Trophoblast cell (in vitro differentiated cells and primary cell): ENCODE data around the gene NAA80.

Source experiments
- DNase-seq, 2 donors: peaks; one replicate each; pipeline ENCODE4 v3.0.0-alpha.2; 2016
- H2AFZ ChIP-seq: 2 replicates; pipeline ENCODE4 v1.6.1; 2013; ENCODE audit warnings: low read length, moderate library complexity, mild to moderate bottlenecking; ENCODE audit not compliant: insufficient read depth, poor library complexity
- H2AK5ac ChIP-seq: 2 replicates; pipeline ENCODE4 v1.6.1; 2013; ENCODE audit warnings: mild to moderate bottlenecking, low read length
- H2BK120ac ChIP-seq: 2 replicates; pipeline ENCODE4 v1.6.1; 2013; ENCODE audit warnings: low read length, mild to moderate bottlenecking, moderate library complexity; ENCODE audit not compliant: insufficient read depth, poor library complexity
- H2BK12ac ChIP-seq: 2 replicates; pipeline ENCODE4 v1.6.1; 2013; ENCODE audit warnings: mild to moderate bottlenecking, low read length, moderate library complexity
- H2BK5ac ChIP-seq: 2 replicates; pipeline ENCODE4 v1.6.1; 2013; ENCODE audit warnings: low read length, low read depth, moderate library complexity, mild to moderate bottlenecking; ENCODE audit not compliant: poor library complexity
- H3K14ac ChIP-seq: 2 replicates; pipeline ENCODE4 v1.6.1; 2013; ENCODE audit warnings: mild to moderate bottlenecking, low read length
- H3K18ac ChIP-seq: 2 replicates; pipeline ENCODE4 v1.6.1; 2013; ENCODE audit warnings: mild to moderate bottlenecking, low read length
- H3K23ac ChIP-seq: 2 replicates; pipeline ENCODE4 v1.6.1; 2013; ENCODE audit warnings: low read length
- H3K27ac ChIP-seq: 2 replicates; pipeline ENCODE4 v1.5.1; 2013; ENCODE audit warnings: low read depth, mild to moderate bottlenecking, inconsistent platforms, low read length, moderate library complexity
- H3K27me3 ChIP-seq: 2 replicates; pipeline ENCODE4 v1.6.1; 2013; ENCODE audit warnings: inconsistent platforms, mild to moderate bottlenecking, low read length, moderate library complexity; ENCODE audit not compliant: insufficient read depth
- H3K36me3 ChIP-seq, 2 experiments: 1 replicate in 1 of 2; 2 replicates in 1 of 2; pipeline ENCODE4 v1.6.1; 2013; ENCODE audit warnings: low read length in 2 of 2, mild to moderate bottlenecking in 2 of 2, moderate library complexity in 1 of 2; ENCODE audit not compliant: insufficient read depth in 2 of 2, control insufficient read depth in 1 of 2
- H3K4ac ChIP-seq: 2 replicates; pipeline ENCODE4 v1.6.1; 2013; ENCODE audit warnings: low read depth, mild to moderate bottlenecking, low read length, moderate library complexity
- H3K4me1 ChIP-seq, 2 experiments: 1 replicate in 1 of 2; 2 replicates in 1 of 2; pipeline ENCODE4 v1.6.1; 2013; ENCODE audit warnings: low read length in 2 of 2, mild to moderate bottlenecking in 2 of 2, moderate library complexity in 1 of 2; ENCODE audit not compliant: insufficient read depth in 2 of 2, control insufficient read depth in 1 of 2
- H3K4me2 ChIP-seq: 2 replicates; pipeline ENCODE4 v1.6.1; 2013; ENCODE audit warnings: inconsistent platforms, mild to moderate bottlenecking, low read length, moderate library complexity
- H3K4me3 ChIP-seq: 2 replicates; pipeline ENCODE4 v1.5.1; 2013; ENCODE audit warnings: mild to moderate bottlenecking, low read depth, low read length, inconsistent platforms
- H3K79me1 ChIP-seq: one replicate; pipeline ENCODE4 v1.6.1; 2013; ENCODE audit warnings: low read length
- H3K79me2 ChIP-seq: 2 replicates; pipeline ENCODE4 v1.6.1; 2013; ENCODE audit warnings: low read length, mild to moderate bottlenecking; ENCODE audit not compliant: control insufficient read depth, insufficient read depth, poor library complexity
- H3K9ac ChIP-seq: 2 replicates; pipeline ENCODE4 v1.6.1; 2013; ENCODE audit warnings: mild to moderate bottlenecking, low read length
- H3K9me3 ChIP-seq: 2 replicates; pipeline ENCODE4 v1.6.1; 2013; ENCODE audit warnings: low read depth, mild to moderate bottlenecking, control low read depth, inconsistent platforms, low read length; ENCODE audit not compliant: insufficient read depth
- H4K12ac ChIP-seq: 2 replicates; pipeline ENCODE4 v1.6.1; 2013; ENCODE audit warnings: low read depth, mild to moderate bottlenecking, low read length, moderate library complexity
- H4K8ac ChIP-seq: 2 replicates; pipeline ENCODE4 v1.6.1; 2013; ENCODE audit warnings: low read depth, mild to moderate bottlenecking, low read length, moderate library complexity
- H4K91ac ChIP-seq: one replicate; pipeline ENCODE4 v1.6.1; 2013; ENCODE audit warnings: low read depth, mild to moderate bottlenecking, low read length, moderate library complexity
- WGBS: extraction: QIAGEN DNeasy Blood & Tissue Kit; methylation state at CpG from one replicate; pipeline ENCODE4 v1.1.7; 2013; ENCODE audit warnings: missing lambda C conversion rate; ENCODE audit not compliant: insufficient read length, insufficient coverage; ENCODE audit errors: extremely low coverage; 5-methylcytosine and 5-hydroxymethylcytosine counted together

Gene NAA80

GRCh38 chr3:50255251-50255615 lies 44.0 kb downstream of the NAA80 start:
- no peak overlapping the region for H3K4me3 ChIP-seq
- no peak overlapping the region for H4K91ac ChIP-seq
- no peak overlapping the region for H3K18ac ChIP-seq
- DNase-seq: no peak
- H4K8ac ChIP-seq: no peak overlapping the region
- H3K27me3 ChIP-seq: no peaks in the 10 kb centered on the region
- no peak overlapping the region for H3K4me2 ChIP-seq
- peaks cover under 1% of the 10 kb centered on the region for H3K79me2 ChIP-seq
- no peak overlapping the region for H3K4ac ChIP-seq
- peaks cover 64 to 72% of the 10 kb centered on the region in 2 experiments for H3K36me3 ChIP-seq
- no peak overlapping the region for H2AK5ac ChIP-seq
- H3K23ac ChIP-seq: no peak overlapping the region
- H3K9ac ChIP-seq: no peak overlapping the region
- no peak overlapping the region for H3K27ac ChIP-seq
- no peak overlapping the region for H2AFZ ChIP-seq
- peaks cover 3 to 8% of the 10 kb centered on the region in 2 experiments for H3K4me1 ChIP-seq
- no peak overlapping the region for H2BK5ac ChIP-seq
- no peak overlapping the region for H3K14ac ChIP-seq
- no peak overlapping the region for H4K12ac ChIP-seq
- no CpG with 5 or more reads among the region's 9 CpGs for WGBS
- H2BK12ac ChIP-seq: no peak overlapping the region
- peaks cover 5% of the 10 kb centered on the region for H3K79me1 ChIP-seq
- no peaks in the 10 kb centered on the region for H3K9me3 ChIP-seq
- no peak overlapping the region for H2BK120ac ChIP-seq

- Histone ChIP-seq H3K18ac (no peak overlapping the region), H3K79me2 (peaks cover 2% of the 10 kb centered on the region), H3K4me3 (no peak overlapping the region), H3K4ac (no peak overlapping the region), H2BK12ac (no peak overlapping the region), H3K9ac (no peak overlapping the region), H3K14ac (no peak overlapping the region), H2BK5ac (no peak overlapping the region), H4K12ac (no peak overlapping the region), H2BK120ac (no peak overlapping the region), H3K4me2 (no peak overlapping the region), H3K27ac (no peak overlapping the region), H2AFZ (no peak overlapping the region), H2AK5ac (no peak overlapping the region), H3K23ac (no peak overlapping the region), H3K79me1 (peaks cover 4% of the 10 kb centered on the region), H3K36me3 (peaks cover 65 to 77% of the 10 kb centered on the region in 2 experiments), H4K91ac (no peak overlapping the region), H3K9me3 (no peaks in the 10 kb centered on the region), H3K4me1 (peaks cover 2 to 8% of the 10 kb centered on the region in 2 experiments), H3K27me3 (no peaks in the 10 kb centered on the region), H4K8ac (no peak overlapping the region)
- DNase-seq: peak in 1 of 2 donors; percentile 18
- WGBS: no CpG with 5 or more reads among the region's 8 CpGs
Observed at GRCh38 chr3:50254577-50255250, 44.5 kb downstream of the NAA80 start.

GRCh38 chr3:50251220-50251619 lies 48.0 kb downstream of the NAA80 start:
- peaks cover 41 to 63% of the 10 kb centered on the region in 2 experiments for H3K36me3 ChIP-seq
- H4K91ac ChIP-seq: no peak overlapping the region
- WGBS: no CpG with 5 or more reads among the region's 8 CpGs

GRCh38 chr3:50250514-50250913 lies 48.7 kb downstream of the NAA80 start:
- no peak overlapping the region for H2BK5ac ChIP-seq
- H3K23ac ChIP-seq: no peak overlapping the region
- H3K79me1 ChIP-seq: peaks cover 12% of the 10 kb centered on the region
- no peak overlapping the region for H3K27ac ChIP-seq
- H3K27me3 ChIP-seq: no peaks in the 10 kb centered on the region
- H3K4me2 ChIP-seq: no peak overlapping the region
- no peak overlapping the region for H2AK5ac ChIP-seq
- H3K9ac ChIP-seq: no peak overlapping the region
- H2AFZ ChIP-seq: no peak overlapping the region
- no peak overlapping the region for H4K91ac ChIP-seq
- DNase-seq: no peak
- H4K8ac ChIP-seq: no peak overlapping the region
- H2BK120ac ChIP-seq: no peak overlapping the region
- H3K36me3 ChIP-seq: peaks cover 37 to 59% of the 10 kb centered on the region in 2 experiments
- H4K12ac ChIP-seq: no peak overlapping the region
- no CpG with 5 or more reads among the region's 4 CpGs for WGBS
- H3K79me2 ChIP-seq: peaks cover 9% of the 10 kb centered on the region
- no peak overlapping the region for H3K4me3 ChIP-seq
- H3K4ac ChIP-seq: no peak overlapping the region
- H2BK12ac ChIP-seq: no peak overlapping the region
- H3K18ac ChIP-seq: no peak overlapping the region
- no peaks in the 10 kb centered on the region for H3K9me3 ChIP-seq
- no peak overlapping the region for H3K14ac ChIP-seq
- peaks cover 9 to 25% of the 10 kb centered on the region in 2 experiments for H3K4me1 ChIP-seq

More at GRCh38 chr3:50251220-50251619, 48.0 kb downstream of the NAA80 start:
- no peak overlapping the region for H3K23ac ChIP-seq
- peaks cover 6% of the 10 kb centered on the region for H3K79me2 ChIP-seq
- no peak overlapping the region for H3K4ac ChIP-seq
- no peak overlapping the region for H3K27ac ChIP-seq
- no peak overlapping the region for H4K8ac ChIP-seq
- no peaks in the 10 kb centered on the region for H3K27me3 ChIP-seq
- H2BK120ac ChIP-seq: no peak overlapping the region
- H3K14ac ChIP-seq: no peak overlapping the region
- no peak overlapping the region for H3K4me3 ChIP-seq
- no peaks in the 10 kb centered on the region for H3K9me3 ChIP-seq
- H3K18ac ChIP-seq: no peak overlapping the region
- no peak overlapping the region for H2AK5ac ChIP-seq
- peaks cover 5 to 19% of the 10 kb centered on the region in 2 experiments for H3K4me1 ChIP-seq
- H4K12ac ChIP-seq: no peak overlapping the region
- no peak overlapping the region for H3K4me2 ChIP-seq
- no peak overlapping the region for H2AFZ ChIP-seq
- no peak overlapping the region for H2BK12ac ChIP-seq
- no peak overlapping the region for H2BK5ac ChIP-seq
- no peak overlapping the region for H3K9ac ChIP-seq
- peaks cover 6% of the 10 kb centered on the region for H3K79me1 ChIP-seq
- DNase-seq: peak; percentile 89 to 90
